ENCODE measurements around the gene CDCP1.
A peak's percentile ranks its signal among the peaks of the same experiment; 100 is the strongest.
"Not testable (repeated sequence)": the region's sequence is repeated elsewhere in the genome, so short reads cannot be mapped to it uniquely, and the experiment has no call there.

CDCP1 gene

DNA sequence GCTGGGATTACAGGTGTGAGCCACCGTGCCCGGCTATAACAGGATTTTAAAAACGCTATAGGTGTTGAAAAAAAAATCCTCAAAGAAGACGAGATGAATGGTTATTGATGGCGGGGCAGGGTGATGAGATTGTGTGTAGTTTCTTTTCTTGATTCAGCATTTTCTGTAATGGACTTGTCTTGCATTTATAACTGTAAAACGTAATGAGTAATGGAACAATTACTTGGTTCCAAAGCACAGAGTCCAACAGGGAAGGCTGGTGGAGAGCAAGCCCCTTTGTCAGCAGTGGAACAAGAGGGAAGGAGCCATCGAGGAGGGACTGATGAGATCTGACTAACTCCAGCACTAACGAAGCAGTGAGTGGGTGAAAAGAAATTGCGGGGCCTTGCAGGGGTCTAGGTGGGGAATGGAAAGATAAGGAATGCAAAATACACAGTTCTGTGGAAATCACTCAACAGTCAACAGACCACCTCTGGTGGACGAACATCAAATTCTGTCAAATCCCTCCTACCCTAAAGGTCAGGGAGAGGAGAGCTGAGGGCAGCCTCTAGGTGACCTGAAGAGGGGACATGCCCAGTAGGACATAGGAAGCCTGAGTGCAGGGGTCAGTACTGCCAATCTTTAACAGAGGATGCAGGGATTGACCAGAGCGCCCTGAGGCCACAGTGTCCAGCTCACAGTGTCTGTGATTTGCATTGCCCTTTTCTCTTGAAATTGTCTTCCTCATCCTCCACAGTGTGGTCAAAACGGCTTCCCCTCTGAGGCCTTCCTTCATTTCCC is 23.1 kb upstream of the CDCP1 start:
- DNase-seq, result no peak

- no peak for DNase-seq
Measured at GRCh38 chr3:45168451-45168850, 22.3 kb upstream of the CDCP1 start.

DNA sequence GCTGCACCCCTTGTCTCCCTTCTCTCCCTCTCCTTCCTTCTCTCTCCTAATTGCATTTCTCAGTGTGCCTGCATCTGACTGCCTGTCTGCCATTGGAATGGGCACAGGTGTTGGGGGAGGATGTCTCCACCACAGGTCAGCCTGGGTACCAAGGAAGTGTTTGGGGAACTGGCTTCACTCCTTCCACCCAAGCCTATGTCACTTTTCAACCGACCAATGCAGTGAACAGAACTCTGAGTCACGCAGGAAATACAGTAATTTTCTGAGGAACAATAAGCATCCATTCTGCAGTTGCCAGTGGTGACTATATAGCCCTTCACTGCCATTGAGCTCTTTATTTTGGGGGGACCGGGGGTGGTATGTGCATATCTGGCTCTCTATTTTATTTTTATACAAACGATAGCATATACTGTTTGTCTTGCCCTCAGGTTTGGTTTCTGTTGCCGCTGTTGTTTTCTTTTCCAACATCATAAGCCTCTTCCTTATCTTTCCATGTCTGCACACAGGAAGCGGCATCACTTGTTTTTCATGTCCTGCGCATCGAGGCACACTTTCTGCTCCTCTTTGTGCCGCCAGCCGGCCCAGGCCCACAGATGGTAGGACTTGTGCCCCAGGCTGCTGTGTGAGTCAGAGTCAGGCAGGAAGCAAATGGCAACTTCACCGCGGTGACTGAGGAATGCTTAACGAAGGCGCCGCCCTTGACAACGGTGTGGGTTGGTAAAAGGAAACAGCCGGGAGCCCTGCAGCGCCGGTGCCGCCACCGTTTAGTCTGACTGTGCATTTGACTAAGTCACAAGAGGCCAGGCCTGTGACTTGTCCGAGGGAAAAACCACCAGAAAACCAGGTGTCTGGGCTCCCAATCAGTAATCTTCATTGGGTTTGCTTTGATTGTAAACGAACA is 21.1 kb upstream of the CDCP1 start:
- DNase-seq, result peak; percentile 69

GRCh38 chr3:45166321-45166879 is 20.2 kb upstream of the CDCP1 start:
- DNase-seq, result no peak

DNA sequence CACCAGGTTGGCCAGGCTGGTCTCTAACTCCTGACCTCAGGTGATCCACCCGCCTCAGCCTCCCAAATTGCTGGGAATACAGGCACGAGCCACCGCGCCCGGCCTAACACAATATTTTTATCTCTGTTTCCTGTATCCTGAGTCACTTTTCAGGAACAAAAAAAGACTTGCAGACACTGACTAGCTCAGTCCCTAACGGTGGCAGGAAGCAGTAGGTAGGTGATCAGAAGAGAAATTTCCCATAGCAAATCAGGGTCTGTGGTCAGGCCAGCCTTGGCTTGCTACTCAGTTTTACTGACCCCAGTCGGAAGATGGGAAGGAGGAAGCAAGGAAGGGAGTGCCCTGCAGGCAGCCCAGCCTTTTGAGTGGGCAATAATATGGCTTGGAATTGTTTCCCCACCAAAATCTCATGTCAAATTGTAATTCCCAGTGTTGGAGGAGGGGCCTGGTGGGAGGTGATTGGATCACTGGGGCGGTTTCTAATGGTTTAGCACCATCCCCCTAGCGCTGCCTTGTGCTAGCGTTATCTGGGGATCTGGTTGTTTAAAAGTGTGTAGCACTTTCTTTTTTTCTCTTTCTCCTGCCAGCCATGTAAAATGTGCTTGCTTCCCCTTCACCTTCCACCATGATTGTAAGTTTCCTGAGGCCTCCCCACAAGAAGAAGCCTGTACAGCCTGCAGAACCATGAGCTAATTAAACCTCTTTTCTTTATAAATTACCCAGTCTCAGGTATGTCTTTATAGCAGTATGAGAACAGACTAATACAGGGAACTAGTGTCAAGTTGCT is 19.5 kb upstream of the CDCP1 start:
- no peak for DNase-seq

GRCh38 chr3:45164056-45164455 is 17.9 kb upstream of the CDCP1 start:
- DNase-seq, result no peak

- no peak for DNase-seq
Measured at GRCh38 chr3:45163481-45163880, 17.3 kb upstream of the CDCP1 start.

DNA sequence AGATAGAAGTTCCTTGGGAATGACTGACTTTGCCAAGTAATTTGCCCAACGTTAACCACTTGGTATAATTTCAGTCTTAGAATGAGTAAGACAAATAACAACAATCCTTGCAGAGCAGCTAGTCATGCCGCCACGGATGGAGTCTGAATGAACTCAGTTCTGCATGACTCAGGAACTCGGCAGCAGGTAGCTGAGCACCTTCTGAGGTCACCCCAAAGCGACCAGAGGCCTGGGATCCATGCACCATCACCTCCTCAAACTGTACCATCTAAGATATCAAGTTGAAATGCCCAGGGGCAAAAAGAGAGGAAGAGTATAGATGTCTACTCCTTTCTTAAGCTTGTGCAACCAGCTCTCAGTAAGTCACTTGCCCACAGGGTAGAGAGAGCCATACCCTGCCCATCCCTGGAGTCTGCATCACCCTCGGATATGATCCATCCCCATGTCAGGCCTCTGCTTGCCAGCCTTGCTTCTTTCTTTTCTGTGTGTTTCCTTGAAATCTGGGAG is 8.5 kb upstream of the CDCP1 start:
- DNase-seq, result no peak

DNA sequence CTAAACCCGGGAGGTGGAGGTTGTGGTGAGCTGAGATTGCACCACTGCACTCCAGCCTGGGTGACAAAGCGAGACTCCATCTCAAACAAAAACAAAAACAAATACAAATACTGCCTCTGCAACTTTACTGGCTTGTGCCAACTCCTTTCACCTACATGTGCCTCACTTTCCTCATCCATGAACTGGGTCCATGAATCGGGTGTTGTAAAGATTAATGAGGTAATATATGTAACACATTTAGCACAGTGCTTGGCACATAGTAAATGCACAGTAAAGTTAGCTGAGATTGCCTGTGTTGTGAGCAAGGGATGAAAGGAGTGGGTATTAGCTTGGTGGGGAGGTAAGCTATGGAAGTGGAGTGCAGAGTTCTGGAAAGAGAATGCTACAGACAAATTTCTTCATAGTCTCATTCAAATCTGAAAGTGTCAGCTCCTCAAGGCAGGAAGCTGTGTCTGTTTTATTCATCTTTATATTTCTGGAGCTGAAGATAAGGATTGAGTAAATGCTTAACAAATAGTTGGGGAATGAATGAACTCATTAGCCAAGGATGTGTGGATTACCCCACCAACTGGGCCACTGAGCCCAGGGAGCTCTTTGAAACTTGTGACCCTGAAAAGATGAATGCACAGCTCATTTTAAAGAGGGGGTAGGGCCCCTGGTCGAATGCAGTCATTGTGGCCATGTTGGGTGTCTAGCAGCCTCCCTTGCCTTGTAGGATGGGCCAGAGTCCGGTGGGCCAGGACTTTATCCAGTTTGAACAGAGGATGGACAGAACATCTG is 7.7 kb upstream of the CDCP1 start:
- DNase-seq, result no peak

DNA sequence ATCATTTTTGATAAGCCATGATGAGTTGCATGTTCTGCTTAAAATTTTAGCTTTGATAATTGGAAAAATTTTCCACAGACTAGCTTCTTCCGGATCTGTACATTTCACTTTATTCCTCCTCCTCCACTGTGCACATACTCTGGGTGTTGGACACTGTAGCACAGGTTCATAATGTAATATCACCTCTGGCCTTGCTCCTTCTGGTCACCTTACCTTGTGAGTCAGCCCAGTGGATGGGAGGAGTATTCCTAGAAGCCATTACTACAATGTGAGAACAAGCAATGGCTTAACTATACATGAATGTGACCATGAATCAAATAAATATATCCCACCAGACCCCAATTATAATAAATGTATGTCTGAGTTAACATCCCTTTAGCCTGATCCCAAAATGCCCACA is 6.1 kb upstream of the CDCP1 start:
- no peak for DNase-seq

DNA sequence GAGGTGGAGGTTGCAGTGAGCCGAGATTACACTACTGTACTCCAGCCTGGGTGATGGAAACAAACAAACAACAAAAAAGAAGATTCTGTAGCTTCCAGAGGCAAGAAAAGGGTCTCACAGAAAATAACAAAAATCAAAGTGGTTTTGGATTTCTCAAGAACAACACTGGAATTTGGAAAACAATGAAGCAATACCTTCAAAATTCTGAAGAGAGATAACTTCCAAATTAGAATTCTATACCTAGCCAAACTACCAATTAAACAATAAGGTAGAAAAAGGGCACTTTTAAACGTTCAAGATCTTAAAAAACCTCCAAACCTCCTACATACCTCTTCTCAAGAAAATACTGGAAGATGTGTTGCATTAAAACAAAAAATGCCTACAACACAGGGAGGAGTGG is 4.9 kb upstream of the CDCP1 start:
- no peak for DNase-seq

DNA sequence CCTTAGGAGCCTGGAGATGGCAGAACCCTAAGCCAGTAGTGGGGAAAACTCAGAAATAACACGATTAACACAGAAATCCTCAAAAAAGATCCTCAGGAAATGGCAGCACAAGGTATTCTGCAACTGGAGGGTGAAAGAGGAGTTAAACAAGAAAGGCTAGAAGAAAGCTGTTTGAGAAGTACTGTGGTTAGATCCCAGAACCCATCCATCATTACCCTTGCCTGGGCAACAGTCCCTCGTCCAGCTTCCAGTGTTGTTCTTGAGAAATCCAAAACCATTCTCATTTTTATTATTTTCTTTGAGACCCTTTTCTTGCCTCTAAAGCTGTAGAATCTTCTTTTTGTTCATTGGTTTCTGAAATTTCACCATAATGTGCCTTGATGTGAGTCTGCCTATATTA is 2.7 kb upstream of the CDCP1 start:
- no peak for DNase-seq

DNA sequence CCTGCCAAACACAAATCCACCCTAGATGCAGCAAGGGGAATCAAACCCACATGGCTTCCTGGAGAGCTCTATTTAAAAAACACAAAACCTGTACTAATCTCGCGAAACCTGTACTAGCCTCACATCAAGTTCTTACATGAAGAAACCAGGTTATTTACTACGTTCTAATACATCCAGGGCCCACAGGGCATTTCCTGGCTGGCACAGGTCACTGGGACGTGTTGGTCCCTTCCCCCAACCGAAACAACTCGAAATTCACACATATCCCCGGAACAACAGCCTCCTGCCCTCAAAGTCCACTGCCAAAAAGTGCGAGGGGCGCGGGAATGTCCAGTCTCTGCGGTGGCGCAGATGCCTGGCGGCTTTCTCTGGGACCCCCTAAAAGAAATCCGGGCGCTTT is 955 bp downstream of the CDCP1 start:
- DNase-seq, result no peak

DNA sequence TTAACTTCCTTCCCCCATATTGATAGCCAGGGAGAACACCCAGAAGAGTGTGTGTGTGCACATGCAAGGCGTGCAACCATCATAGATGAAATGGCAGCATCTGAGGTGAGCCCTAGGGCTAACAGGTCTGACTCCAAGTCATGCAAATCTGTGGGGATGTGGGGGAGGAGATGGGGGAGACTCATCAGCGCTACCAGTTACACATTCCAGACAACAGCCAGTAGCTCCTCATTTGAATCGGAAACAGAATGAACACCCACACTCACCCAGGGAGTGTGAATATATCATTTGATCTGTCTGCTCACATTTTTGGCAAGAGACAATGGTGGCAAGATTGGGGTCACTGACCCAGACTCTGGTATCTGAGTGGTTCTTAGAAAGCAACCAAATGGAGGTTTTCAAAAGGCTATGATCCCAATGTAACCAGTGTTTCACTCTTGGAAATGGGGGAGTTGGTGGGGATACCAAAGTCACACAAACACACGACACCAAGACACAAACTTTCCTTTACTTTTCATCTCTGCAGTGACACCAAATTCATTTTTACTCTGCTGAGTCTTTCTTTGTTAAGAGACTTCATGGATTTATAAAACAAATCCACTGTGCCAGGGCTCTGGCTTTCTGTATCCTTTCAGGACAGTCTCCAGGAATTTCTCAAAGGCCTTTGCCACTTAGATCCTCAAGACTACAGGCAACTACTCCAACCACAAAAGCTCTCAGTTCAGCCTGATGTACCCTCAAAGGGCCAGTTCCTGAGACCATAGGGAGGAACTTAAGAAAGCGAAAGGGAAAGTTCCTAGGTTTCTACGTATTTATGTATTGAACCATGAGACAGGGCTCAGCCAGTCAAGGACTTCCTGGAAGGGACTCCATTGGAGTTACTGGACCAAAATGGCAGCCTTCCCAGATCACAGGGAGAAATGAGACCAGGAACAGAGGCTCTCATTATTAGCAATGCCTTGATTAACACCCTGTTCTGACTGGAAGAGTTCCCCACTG is 2.2 kb downstream of the CDCP1 start:
- no peak for DNase-seq

GRCh38 chr3:45140770-45141155 is 5.4 kb downstream of the CDCP1 start:
- not testable (repeated sequence) for DNase-seq

DNA sequence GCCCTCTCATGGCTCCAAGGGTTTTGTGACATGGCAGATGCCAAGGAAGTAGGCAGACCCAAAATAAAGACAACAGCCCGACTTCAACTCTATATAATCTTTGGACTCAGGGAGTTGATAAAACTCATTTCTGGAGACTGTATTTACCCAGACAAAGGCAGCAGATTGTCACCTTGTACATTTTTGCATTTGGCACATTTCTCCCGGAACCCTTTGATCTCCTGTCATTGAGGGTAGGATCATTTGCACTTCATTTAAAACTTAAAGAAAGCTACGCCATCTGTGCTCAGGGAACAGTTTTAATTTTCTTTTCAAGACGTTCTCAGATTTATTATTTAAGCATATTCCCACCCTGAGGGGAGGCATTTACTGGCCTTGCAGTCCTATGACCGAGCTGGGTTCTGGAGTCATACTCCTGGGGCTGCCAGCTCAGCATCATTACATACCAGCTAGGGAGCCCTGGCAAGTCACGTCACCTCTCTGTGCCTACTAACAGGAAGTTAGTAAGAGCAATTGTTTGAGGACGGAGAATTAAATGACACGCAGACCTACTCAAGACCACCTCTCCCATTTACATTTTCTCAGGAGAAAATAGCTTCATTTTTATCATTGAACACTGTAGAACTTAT is 5.9 kb downstream of the CDCP1 start:
- no peak for DNase-seq

DNA sequence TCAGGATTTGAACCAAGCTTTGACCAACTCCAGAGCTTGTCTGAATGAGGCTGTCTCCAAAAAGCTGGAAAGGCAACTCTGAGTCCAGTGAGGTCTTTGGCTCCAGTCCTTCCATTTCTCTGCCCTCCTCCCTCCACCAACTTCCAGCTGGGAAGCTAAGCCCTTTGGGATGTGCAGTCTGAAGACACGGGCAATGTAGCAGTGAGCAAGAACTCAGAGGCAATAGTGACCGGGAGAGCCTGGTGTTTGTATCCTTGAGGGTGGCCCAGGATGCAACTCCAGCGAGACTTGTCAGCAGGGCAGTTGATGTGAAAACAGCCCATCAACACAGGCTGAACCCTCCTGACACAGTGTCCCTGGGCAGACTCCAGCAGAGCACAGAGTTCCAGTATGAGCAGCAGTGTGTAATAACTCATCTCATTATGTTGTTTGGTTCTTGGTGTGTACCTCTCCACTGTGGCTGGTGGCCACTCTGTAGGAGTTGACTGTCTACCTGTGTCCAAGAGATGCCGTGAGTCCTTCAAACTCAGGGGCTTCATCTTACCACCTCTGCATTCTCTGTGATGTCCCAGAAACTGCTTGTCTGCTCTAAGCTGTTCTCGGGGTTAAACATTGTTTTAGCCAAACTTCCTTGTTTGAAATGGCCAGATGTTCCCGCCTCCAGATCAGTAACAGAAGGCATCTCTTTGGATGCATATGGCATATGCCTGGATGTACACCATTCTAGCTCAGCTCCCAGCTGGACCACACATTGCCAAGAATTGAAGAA is 6.6 kb downstream of the CDCP1 start:
- DNase-seq, result no peak

- DNase-seq, result no peak
Measured at GRCh38 chr3:45137656-45138181, 8.5 kb downstream of the CDCP1 start.

GRCh38 chr3:45135959-45136358 is 10.2 kb downstream of the CDCP1 start:
- DNase-seq, result no peak

All from effector CD4-positive, alpha-beta T cell (primary cell).